GM12874 (cell line): Measurements from ENCODE around the gene TPGS1.

Experiments used
- CTCF ChIP-seq: IDR thresholded peaks from 2 replicates; pipeline ENCODE4 v1.5.1; 2011; ENCODE audit warnings: low read depth, mild to moderate bottlenecking, control low read depth, low read length, moderate library complexity; ENCODE audit not compliant: insufficient read depth

The TPGS1 gene

GRCh38 chr19:482186-483041 lies 24.9 kb upstream of the TPGS1 start:
- no peak for TF ChIP-seq CTCF

GRCh38 chr19:483332-484072 lies 23.8 kb upstream of the TPGS1 start:
- TF ChIP-seq CTCF: no peak

GRCh38 chr19:484494-484893 lies 22.8 kb upstream of the TPGS1 start:
- no peak for TF ChIP-seq CTCF

GRCh38 chr19:485077-485476 lies 22.2 kb upstream of the TPGS1 start:
- TF ChIP-seq CTCF: no peak

- no peak for TF ChIP-seq CTCF
These were observed 21.6 kb upstream of the TPGS1 start for GRCh38 chr19:485583-486236.

DNA sequence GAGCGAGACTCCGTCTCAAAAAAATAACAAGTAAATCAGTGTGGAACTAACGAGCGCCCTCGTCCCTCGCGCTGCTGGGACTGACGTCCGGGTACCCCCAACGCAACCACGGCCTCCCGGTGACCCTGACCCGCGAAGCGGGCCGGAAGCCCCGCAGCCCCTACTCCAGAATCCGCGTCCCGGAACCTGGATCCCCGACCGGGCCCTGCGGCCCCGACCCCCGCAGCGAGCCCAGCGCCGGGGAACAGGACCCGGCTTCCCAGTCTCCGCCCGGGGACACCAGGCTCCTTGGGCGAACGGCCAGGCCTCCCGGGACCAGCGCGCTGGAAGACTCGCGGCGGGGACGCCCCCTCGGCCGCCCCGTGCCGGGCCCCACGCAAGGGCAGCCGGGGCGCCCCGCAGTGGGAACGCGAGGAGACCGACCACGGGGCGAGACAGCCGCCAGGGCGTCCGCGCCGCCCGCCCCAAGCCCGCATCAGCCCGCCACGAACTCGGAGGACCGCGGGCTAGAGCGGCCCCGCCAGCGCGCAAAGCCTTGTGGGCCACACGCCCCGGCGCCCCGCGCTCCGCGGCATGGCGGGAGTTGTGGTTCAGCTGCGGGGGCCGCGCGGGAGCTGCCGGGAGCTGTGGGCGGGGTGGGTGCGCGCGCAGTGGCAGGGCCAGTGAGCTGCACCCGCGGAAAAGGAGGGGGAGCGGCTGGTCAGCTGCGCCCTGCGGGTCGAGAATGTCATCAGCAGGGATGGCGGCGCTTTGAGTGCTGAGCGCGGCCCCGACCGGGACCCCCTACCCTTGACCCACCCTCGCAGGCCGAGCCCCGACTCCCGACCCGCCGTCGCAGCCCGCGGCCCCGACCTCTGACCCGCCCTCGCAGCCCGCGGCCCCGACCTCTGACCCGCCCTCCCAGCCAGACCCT lies 18.5 kb upstream of the TPGS1 start:
- TF ChIP-seq CTCF: no peak
